ENCODE measurements around the gene PHAX.

PHAX gene

DNA sequence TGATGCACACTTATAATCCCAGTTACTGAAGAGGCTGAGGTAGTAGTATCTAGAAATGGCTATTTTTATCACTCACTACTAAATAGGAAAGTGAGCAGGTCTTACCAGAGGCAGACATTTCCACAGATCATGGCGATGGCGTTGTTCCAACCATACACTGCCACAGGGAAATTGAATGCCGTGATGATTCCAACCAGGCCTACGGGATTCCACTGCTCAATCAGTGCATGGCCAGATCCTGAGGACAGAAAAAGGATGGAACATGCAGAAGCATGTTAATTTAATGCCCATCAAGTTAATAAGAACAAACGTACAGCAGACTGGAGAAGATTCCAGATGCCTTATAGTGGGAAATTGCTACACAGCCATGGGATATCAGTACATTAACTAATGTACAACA, 23.8 kb upstream of the PHAX start:
- no peak overlapping the region for H3K4me3 ChIP-seq (ENCODE audit: low read depth, low read length)
- TF ChIP-seq, protein P1, sequence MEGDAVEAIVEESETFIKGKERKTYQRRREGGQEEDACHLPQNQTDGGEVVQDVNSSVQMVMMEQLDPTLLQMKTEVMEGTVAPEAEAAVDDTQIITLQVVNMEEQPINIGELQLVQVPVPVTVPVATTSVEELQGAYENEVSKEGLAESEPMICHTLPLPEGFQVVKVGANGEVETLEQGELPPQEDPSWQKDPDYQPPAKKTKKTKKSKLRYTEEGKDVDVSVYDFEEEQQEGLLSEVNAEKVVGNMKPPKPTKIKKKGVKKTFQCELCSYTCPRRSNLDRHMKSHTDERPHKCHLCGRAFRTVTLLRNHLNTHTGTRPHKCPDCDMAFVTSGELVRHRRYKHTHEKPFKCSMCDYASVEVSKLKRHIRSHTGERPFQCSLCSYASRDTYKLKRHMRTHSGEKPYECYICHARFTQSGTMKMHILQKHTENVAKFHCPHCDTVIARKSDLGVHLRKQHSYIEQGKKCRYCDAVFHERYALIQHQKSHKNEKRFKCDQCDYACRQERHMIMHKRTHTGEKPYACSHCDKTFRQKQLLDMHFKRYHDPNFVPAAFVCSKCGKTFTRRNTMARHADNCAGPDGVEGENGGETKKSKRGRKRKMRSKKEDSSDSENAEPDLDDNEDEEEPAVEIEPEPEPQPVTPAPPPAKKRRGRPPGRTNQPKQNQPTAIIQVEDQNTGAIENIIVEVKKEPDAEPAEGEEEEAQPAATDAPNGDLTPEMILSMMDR (IDR thresholded peaks at IDR 0.05; ENCODE audit: insufficient read depth, low read depth, low read length, missing control alignments): no peak
- DNase-seq (ENCODE audit: low read depth): no peak

DNA sequence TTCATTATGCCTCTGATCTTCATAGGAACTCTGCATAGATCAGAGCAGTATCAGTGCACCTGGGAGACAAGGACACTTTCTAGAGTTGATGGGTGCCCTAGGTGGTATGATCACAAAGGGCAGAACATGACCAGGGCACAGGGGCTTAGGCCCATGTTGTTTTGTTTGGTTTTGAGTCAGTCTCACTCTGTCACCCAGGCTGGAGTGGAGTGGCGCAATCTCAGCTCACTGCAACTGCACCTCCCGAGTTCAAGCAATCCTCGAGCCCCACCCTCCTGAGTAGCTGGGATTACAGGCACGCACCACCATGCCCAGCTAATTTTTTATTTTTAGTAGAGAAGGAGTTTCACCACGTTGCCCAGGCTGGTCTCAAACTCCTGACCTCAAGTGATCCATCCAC, 23.3 kb upstream of the PHAX start:
- no peak overlapping the region for H3K4me3 ChIP-seq (ENCODE audit: low read depth, low read length)
- TF ChIP-seq, protein P1 (IDR thresholded peaks at IDR 0.05; ENCODE audit: insufficient read depth, low read depth, low read length, missing control alignments): no peak
- DNase-seq (ENCODE audit: low read depth): no peak

DNA sequence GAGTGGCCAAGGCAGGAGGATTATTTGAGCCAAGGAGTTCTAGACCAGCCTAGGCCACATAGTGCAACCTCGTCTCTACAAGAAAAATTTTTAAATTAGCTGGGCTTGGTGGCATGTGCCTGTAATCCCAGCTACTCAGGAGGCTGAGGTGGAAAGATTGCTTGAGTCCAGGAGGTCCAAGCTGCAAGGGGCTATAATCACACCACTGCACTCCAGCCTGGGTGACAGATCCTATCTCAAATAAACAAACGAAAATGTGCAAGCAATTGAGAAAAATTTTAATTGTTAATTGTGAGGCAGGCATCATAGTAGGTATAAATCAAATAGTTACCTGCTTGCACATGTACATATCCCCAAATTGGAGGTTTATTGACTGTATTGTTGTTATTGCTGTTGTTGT, 21.0 kb upstream of the PHAX start:
- no peak overlapping the region for H3K4me3 ChIP-seq (ENCODE audit: low read depth, low read length)
- TF ChIP-seq, protein P1 (IDR thresholded peaks at IDR 0.05; ENCODE audit: insufficient read depth, low read depth, low read length, missing control alignments): no peak
- DNase-seq (ENCODE audit: low read depth): no peak

DNA sequence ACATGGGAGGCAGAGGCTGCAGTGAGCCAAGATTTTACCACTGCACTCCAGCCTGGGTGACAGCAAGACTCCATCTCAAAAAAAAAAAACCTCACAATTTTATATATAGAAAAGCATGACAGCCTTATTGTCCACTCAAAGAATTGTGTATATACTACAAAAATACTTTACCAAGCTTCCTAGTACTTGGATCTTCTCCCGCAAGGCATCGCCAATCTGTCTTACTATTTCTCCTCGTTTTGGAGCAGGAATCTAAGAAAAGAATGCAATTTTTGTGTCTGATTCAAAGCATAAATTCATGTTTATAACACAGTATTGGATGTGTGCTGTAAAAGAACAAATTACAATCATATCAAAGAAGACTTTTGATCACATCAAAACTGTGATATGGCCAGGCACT, 17.0 kb upstream of the PHAX start:
- TF ChIP-seq, protein P1 (IDR thresholded peaks at IDR 0.05; ENCODE audit: insufficient read depth, low read depth, low read length, missing control alignments): no peak

DNA sequence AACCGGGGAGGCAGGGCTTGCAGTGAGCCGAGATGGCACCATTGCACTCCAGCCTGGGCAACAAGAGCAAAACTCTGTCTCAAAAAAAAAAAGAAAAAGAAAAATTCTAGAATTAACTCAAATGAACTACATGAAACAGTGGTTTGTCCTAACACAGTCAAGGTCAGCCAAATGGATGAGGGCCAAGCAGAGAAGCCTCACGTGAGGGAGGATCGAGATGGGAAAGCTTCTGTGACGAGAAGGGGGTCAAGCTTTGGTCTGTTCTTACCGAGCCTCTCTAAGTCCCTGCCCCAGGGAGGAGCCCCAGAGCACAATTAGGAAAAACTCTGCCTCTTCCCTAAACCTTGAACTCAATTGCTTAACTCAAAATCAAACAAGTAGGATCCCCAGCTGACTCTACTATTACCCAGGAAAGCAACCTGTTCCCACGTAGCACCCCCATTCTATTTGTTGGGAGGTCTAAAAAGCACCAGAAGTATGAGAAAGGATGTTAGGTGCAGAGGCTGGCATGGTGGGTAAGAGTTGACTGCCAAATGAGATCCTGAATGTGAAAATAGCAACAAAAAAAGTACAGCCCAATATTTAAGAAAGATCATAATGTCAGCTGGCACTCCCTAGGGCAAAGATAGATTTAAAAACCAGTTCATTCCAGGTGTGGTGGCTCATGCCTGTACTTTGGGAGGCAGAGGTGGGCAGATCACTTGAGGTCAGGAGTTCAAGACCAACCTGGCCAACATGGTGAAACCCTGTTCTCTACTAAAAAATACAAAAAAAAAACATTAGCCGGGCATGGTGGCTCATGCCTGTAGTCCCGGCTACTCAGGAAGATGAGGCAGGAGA, 13.0 kb upstream of the PHAX start:
- no peak for DNase-seq (ENCODE audit: low read depth)
- TF ChIP-seq, protein P1 (IDR thresholded peaks at IDR 0.05; ENCODE audit: insufficient read depth, low read depth, low read length, missing control alignments): no peak
- no peak overlapping the region for H3K4me3 ChIP-seq (ENCODE audit: low read depth, low read length)

More for the DNA sequence above, 17.0 kb upstream of the PHAX start:
- no peak overlapping the region for H3K4me3 ChIP-seq (ENCODE audit: low read depth, low read length)
- no peak for DNase-seq (ENCODE audit: low read depth)

DNA sequence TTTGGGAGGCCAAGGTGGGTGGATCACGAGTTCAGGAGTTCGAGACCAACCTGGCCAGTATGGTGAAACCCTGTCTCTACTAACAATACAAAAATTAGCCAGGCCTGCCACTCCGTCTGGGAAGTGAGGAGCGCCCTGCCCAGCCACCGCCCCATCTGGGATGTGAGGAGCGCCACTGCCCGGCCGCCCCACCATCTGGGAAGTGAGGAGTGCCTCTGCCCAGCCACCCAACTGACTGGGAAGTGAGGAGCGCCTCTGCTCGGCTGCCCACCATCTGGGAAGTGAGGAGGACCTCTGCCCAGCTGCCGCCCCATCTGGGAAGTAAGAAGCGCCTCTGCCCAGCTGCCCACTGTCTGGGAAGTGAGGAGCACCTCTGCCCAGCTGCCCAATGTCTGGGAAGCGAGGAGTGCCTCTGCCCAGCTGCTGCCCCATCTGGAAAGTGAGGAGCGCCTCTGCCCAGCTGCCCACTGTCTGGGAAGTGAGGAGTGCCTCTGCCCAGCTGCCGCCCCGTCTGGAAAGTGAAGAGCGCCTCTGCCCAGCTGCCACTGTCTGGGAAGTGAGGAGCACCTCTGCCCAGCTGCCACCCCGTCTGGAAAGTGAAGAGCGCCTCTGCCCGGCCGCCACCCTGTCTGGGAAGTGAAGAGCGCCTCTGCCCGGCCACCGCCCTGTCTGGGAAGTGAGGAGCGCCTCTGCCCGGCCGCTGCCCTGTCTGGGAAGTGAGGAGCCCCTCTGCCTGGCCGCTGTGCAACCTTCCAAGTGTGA, 11.0 kb upstream of the PHAX start:
- H3K4me3 ChIP-seq (ENCODE audit: low read depth, low read length): no peak overlapping the region
- TF ChIP-seq, protein P1 (IDR thresholded peaks at IDR 0.05; ENCODE audit: insufficient read depth, low read depth, low read length, missing control alignments): no peak
- DNase-seq (ENCODE audit: low read depth): no peak
